Choroid plexus epithelial cell (primary cell): ENCODE measurements around the gene BAMBI.

Experiments
- DNase-seq: peaks from one replicate; pipeline ENCODE4 v3.0.0-alpha.2; 2010; ENCODE audit warnings: low read depth
- H3K4me3 ChIP-seq: 2 replicates; pipeline ENCODE4 v1.5.1; 2011; ENCODE audit warnings: low read depth, mild to moderate bottlenecking, control low read depth, low read length, moderate library complexity
- CTCF ChIP-seq: conservative IDR thresholded peaks from 2 replicates; pipeline ENCODE4 v1.5.1; 2011; ENCODE audit warnings: low read depth, mild to moderate bottlenecking, control low read depth, inconsistent platforms, low read length, moderate library complexity

The BAMBI gene

GRCh38 chr10:28722065-28722803, 44.9 kb downstream of the BAMBI start:
- H3K4me3 ChIP-seq, result peak overlapping the region; percentile 61
- DNase-seq, result peak; percentile 45
- TF ChIP-seq CTCF, result peak; percentile 27

GRCh38 chr10:28728366-28728765, 51.0 kb downstream of the BAMBI start:
- DNase-seq, result no peak

DNA sequence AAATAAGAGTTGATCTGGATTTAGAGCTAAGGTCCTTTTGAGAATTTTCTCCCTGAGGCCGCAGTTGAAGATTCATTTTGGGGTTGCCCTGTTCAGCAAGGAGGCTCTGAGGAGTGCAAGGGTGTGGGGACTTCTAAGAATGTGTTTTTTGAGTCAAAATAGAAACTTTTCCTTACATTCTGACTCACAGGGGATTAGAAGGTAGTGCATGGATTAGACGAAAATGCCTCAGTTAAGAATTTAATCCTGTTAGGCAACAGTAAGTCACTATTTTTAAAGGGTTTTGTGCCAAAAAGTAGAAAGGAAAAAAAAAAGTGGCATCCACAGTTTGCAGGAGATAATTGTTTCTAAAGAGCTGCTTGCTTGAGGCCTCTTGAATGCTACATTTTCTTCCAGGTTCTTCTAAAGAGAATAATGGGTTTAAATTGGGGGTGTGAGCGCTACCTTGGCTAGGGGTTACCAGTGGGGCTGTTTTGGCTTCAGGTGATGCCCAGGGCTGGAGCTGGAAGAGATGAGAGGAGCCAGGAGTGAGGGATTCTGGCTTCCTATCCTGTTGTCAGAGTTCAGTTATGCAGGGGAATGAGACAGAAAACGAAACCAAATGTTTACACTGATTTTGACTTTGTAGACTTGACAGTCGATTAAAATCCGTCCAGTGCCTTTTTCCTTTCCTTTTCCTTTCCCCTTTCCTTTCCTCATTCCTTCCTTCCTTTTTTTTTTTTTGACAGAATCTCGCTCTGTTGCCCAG, 52.9 kb downstream of the BAMBI start:
- no peak for TF ChIP-seq CTCF

More at GRCh38 chr10:28728366-28728765, 51.0 kb downstream of the BAMBI start:
- no peak overlapping the region for H3K4me3 ChIP-seq
- no peak for TF ChIP-seq CTCF

DNA sequence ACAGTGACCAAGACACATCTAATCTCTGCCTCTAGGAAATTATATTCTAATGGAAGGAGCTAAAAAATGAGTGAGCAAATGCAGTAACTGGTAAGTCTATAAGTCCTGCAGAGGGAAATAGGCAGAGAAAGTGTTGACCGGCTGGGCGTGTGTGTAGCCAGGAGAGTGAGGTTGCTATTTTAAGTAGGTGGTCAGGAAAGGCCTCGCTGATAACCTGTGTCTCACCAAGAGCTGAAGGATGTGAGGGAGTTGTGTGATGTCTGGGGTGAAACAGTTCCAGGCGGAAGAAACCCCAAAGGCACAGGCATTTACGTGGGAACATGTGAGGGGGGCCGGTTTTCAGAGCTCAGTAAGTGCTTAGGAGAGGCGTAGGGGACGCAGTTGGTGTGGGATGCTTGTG, 54.8 kb downstream of the BAMBI start:
- H3K4me3 ChIP-seq, result no peak overlapping the region
- DNase-seq, result no peak
- no peak for TF ChIP-seq CTCF

More for the DNA sequence above, 52.9 kb downstream of the BAMBI start:
- H3K4me3 ChIP-seq, result no peak overlapping the region
- DNase-seq, result peak; percentile 22
